Measurements from ENCODE around the gene CC2D1A.
A peak's percentile ranks its signal among the peaks of the same experiment; 100 is the strongest.

CC2D1A gene

GRCh38 chr19:13905634-13906520 is at the start of gene CC2D1A, which contains the start of gene BRME1:
Gene CC2D1A, plus strand, starts transcription at chr19:13906201. Its CDS starts 241 bp downstream, at chr19:13906442.
Gene BRME1, minus strand, starts transcription at chr19:13906117. Its CDS starts 1,225 bp downstream, at chr19:13904892.
- peak; percentile 93 for DNase-seq

- no peak for DNase-seq
Measured at GRCh38 chr19:13856497-13856896, 49.5 kb upstream of the CC2D1A start.

DNA sequence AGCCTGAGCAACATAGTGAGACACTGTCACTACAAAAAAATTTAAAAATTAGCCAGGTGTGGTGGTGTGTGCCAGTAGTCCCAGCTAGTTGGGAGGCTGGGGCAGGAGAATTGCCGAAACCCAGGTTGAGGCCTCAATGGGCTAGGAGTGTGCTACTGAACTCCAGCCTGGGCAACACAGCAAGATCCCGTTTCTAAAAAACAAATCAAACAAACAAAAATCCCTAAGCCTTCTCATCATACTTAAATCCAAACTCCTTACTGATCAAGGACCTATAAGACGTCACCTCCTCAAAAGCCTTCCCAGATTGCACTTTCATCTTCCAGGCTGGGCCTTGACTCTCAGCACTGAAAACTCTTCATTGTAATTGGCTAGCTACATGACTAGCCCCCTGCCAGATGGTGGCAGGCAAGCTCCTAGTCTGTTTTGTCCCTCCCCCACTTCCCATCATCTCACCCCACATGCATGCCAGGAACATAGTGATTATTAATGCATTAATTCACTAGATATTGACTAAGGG is 46.6 kb upstream of the CC2D1A start:
- DNase-seq = peak; percentile 42

DNA sequence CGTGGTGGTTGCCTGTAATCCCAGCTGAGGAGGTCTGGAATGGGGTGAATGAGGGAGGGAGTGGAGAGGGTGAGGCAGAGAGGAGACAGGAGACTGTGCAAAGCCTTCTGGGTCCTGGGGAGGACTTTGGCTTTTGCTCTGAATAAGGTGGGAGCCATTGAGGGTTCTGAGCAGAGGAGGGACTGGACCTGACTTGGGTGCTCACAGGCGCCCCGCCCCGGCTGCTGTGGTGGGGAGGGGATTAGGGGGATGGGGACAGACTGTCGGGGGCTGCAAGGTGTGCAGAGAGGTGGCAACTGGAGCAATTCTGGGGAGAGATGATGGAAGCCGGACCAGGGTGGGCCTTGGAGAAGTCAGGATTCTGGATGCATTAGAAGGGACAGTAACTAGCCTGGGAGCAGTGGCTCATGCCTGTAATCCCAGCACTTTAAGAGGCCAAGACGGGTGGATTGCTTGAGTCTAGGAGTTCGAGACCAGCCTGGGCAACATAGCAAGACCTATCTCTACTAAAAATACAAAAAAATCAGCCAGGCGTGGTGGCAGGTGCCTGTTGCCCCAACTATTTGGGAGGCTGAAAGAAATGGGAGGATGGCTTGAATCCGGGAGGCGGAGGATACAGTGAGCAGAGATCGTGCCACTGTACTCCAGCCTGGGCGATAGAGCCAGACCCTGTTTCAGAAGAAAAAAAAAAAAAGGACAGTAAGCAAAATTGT is 45.2 kb upstream of the CC2D1A start:
- DNase-seq = no peak

DNA sequence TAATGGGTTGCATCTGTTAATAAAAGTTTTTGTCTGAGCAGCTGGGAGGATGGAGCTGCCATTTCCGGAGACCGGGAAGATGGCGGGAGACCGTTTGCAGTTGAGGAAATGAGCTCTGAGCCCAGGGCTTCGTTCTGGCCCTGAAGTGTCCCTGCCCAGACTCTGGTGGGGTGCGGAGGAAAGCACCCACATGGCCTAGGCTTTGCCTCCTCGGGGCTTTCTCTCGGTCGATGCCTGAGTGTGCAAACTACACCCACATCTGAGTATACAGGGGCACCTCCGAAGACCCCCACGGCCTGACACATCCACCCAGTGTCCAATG is 44.6 kb upstream of the CC2D1A start:
- no peak for DNase-seq

- peak; percentile 91 for DNase-seq
Measured at GRCh38 chr19:13861714-13862531, 44.1 kb upstream of the CC2D1A start.

DNA sequence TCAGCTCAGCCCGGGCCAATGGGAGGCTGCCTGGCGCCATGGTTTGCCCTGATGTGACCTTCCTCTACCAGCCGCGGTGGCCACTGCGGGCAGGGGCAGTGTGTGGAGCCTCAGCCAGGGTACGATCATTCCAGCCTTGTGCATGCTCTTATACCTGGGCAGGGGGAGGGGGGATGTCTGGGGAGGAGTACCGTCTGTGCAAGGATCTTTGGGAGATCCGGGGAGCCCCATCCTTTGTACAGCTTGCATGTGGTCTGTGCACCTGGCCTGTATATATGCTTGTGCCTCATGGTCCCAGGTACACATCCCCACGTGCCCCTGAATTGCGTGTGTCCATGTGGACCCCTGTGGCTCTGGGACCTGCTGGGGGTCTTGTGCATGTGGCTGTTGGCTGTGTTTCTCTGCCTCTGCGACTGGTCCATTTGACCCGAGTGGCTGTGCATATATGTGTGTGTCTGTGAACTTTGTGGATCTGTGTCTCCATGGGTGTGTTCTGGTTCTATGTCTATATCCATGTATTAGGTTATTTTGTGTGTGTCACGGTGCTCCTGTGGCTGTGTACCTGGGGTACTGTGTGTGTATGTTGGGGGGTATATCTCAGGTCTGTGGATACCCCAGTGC is 41.8 kb upstream of the CC2D1A start:
- DNase-seq = no peak

- no peak for DNase-seq
Measured at GRCh38 chr19:13864667-13865570, 41.1 kb upstream of the CC2D1A start.

GRCh38 chr19:13865571-13866462 is 40.2 kb upstream of the CC2D1A start:
- DNase-seq = no peak

DNA sequence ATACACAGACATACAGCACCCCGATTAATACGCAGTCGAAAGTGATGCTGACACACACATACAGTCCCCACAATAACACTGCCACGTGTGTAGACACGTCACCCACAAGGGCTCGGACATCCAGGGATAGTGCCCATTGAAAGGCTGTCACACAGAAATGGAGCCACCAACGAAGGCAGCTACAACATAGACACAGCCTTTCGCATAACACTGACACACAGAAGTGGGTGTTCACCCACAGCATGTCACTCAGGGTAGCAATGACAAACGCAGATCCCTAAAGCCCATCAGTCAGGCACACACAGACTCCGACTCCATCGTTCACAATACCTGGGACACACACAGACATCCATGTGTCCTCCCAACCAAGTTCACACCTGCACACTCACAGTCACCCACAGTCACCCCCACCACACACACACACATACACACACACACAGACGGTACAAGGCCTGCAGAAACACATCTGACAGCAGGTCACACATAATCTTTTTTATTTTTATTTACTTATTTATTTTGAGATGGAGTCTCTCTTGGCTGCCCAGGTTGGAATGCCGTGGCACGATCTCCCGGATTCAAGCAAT is 39.4 kb upstream of the CC2D1A start:
- DNase-seq = no peak

DNA sequence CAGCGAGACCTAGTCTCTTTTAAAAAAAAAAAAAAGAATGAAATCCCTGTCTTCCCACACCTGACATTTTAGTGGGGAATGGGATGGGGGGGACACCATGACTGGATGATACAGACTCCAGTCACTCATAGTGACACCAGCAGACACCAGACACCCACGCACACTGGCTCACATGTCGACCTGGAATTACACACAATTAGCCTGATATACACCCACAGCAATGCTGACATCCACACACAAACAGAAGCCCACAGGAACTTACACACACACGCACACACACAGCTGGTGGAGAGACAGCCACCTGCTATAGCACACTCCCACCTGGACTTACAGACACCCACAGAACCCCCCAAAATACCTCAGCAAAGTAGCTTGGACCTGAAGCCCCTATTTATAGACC is 37.3 kb upstream of the CC2D1A start:
- peak; percentile 44 for DNase-seq

- no peak for DNase-seq
Measured at GRCh38 chr19:13869281-13869680, 36.7 kb upstream of the CC2D1A start.

DNA sequence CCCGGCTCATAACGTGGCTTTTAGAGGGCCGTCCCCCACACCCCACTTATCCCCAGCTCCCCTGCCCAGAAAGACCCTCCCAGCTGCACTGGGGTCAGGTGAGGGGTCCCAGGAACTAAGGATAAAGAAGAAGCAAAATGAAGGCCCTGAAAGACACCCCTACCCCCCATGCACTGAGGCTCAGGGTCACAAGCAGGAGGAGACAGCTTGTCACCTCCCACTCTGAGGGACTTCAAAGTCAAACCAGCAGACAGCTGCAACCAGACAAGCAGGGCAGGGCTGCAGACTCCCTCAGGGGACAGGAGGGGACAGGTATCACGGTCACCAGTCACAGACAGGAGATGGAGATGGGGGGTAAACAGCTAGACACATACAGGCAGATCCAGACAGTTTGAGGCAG is 35.1 kb upstream of the CC2D1A start:
- DNase-seq = no peak

- no peak for DNase-seq
Measured at GRCh38 chr19:13872339-13872694, 33.7 kb upstream of the CC2D1A start.

DNA sequence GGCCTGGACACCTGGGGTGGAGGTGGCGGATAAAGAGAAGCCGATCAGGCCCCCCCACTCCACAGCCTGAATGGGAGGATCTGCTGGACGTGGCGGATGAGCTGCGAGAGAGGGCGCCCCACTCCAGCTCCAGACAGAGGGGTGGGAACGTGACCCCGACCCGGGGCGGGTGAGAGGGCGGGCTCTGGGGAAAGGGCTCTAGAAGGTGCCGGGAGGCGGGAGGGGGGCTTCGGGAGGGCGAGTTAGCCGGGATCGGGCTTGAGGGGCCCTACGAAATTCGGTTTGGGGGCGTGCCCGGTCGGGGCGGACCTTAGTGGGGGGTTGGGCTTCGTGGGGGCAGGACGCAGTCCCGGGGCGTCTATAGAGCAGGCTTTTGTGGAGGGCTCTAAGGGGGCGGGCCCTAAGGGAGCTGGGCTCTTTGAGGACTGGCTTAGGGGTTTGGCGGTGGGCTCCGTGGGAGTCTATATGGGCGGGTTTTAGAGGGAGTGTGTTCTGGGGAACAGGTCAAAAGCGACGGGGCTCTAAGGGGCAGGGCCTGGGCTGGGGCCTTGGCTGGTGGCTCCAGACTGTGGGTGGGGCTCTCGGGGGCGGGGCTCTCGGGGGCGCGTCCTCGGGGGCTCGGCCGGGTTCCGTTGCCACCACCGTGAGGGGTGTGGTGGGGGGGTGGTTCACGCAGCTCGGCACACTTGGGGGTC is 33.2 kb upstream of the CC2D1A start:
- DNase-seq = no peak

DNA sequence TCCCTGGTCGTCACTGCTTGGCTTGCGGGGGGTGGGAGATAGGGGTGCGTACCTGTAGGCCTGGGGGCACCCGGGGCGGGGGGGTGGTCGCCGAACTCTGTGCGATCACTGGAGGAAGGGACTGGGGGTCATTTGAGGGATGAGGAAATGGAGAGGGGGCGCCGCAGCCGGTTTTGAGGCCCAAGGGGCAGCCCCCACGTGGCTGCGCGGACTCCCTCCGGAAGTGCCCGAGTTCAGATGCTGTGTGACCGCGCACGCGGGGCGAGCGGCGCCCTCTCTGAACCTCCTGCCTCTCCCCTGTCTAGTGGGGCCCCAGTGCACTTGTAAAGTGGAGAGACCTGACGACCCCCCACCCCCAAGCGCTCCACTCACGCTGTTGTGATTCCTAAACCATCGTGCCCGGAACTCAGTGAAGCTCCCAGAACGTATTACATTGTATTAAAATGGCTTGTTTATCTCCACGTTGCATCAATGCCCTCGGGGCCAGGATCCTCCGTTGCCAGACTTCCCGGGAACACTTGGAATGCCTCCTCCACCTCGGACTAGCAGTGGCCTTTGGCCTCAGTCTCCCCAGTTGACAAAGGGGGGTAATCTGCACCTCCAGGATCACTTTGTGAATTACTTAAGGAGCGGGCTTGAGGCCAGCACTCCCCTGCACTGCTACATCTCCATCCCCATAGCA is 32.0 kb upstream of the CC2D1A start:
- no peak for DNase-seq

- DNase-seq = no peak
Measured at GRCh38 chr19:13875824-13876223, 30.2 kb upstream of the CC2D1A start.

DNA sequence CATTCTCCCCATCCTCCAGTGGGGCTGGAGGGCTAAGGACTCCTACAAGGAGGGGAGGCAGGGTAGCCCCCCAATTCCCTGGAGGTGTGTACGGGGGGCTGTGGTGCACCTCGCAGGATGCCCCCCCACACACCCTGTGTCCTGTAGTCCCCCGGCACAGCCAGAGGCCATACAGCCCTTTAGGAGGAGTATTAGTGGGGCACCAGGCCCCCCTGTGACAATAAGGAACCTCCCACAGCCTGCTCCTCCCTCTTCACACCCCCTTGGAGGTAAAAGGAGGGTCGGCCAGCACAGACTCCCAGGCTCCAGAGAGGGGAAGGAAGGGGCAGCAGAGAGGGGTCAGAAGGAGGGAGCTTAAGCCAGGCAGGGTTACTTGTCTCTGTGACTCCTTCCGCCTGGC is 29.2 kb upstream of the CC2D1A start, which contains the start of gene NANOS3:
TSS of gene NANOS3 (plus strand) at position 301 of the 400 bp plus-strand sequence. CDS start 115 bp downstream, outside the sequence.
- no peak for DNase-seq

DNA sequence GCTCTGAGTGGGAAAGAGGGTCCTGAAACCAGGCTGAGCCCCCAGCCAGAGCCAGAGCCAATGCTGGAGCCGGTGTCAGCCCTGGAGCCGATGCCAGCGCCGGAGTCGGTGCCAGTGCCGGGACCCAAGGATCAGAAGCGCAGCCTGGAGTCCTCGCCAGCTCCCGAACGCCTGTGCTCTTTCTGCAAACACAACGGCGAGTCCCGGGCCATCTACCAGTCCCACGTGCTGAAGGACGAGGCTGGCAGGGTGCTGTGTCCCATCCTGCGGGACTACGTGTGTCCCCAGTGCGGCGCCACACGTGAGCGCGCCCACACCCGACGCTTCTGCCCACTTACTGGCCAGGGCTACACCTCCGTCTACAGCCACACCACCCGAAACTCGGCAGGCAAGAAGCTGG is 28.7 kb upstream of the CC2D1A start:
- DNase-seq = no peak

Measured in suppressor macrophage treated with lipopolysaccharide for 4 hours (primary cell).